ENCODE data around the gene LMO1. TPM values are rescaled to one million over a fixed set of nuclear protein-coding genes. Genes with fewer than 3 reads are reported as not detected.

The LMO1 gene
- total and polyA plus RNA-seq, 10 donors: 0.17 to 1.0 (median 0.57) TPM; not detected in 5

- peak; percentile 40 for DNase-seq
These were observed 3.3 kb downstream of the LMO1 start for GRCh38 chr11:8260202-8260966.

DNA sequence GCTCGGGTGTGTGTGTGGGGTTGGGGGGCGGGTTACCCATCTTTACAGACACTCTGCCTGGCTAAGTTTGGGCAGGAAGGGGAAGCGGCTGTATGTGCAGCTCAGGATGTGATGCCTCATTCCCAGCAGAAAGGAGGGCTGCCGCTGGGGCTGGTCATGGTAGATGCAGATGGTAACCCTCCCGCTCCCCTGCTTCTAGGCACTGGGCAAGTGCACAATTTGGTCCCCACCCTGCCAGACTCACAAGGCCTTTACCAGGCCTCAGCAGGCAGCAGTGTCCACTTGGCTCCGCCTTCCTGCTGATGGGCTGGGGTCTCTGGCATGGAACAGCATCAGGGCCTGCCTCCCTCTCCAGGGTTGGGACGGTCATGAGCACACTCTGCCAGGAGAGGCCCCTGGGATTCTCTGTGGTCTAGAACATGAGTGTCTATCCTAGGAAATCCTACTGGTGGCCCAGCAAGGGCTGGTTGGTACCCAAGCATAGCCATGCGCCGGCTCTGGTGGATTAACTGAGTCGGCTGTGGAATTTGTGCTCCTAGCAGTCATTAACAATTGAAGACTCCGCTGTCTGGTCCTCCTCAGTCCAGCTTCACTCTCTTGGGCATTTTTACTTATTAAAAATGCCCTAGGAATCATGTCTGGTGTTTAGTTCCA, 4.2 kb downstream of the LMO1 start:
- Histone ChIP-seq H3K4me3 (no peak overlapping the region), H3K9me3 (no peaks in the 10 kb centered on the region), H3K4me1 (peaks cover 8 to 25% (median 20%) of the 10 kb centered on the region in 6 donors), H3K27me3 (replicated peaks in 1 of 7) (peaks cover 0 to 57% (median 21%) of the 10 kb centered on the region in 7 donors), H3K36me3 (no peaks in the 10 kb centered on the region), H3K27ac (no peak overlapping the region)
- TF ChIP-seq POLR2AphosphoS5 (IDR thresholded peaks at IDR 0.05) (no peak), POLR2A (IDR thresholded peaks at IDR 0.05) (no peak)
- DNase-seq: peak; percentile 64
- intact Hi-C loops (cut with DNase I; ENCODE audit: low total_unique reads): no loop called here
- 61 to 71% (median 63%) methylated on average over 8 to 11 of the region's 11 CpGs for WGBS, 5 donors

More at GRCh38 chr11:8260202-8260966, 3.3 kb downstream of the LMO1 start:
- Histone ChIP-seq H3K4me3 (no peak overlapping the region), H3K36me3 (no peaks in the 10 kb centered on the region), H3K9me3 (no peaks in the 10 kb centered on the region), H3K27me3 (replicated peaks in 1 of 7) (peaks cover 0 to 66% (median 25%) of the 10 kb centered on the region in 7 donors), H3K4me1 (peaks cover 8 to 25% (median 20%) of the 10 kb centered on the region in 6 donors), H3K27ac (no peak overlapping the region)
- TF ChIP-seq POLR2A (IDR thresholded peaks at IDR 0.05) (no peak), POLR2AphosphoS5 (IDR thresholded peaks at IDR 0.05) (no peak)
- TF ChIP-seq, protein P1, sequence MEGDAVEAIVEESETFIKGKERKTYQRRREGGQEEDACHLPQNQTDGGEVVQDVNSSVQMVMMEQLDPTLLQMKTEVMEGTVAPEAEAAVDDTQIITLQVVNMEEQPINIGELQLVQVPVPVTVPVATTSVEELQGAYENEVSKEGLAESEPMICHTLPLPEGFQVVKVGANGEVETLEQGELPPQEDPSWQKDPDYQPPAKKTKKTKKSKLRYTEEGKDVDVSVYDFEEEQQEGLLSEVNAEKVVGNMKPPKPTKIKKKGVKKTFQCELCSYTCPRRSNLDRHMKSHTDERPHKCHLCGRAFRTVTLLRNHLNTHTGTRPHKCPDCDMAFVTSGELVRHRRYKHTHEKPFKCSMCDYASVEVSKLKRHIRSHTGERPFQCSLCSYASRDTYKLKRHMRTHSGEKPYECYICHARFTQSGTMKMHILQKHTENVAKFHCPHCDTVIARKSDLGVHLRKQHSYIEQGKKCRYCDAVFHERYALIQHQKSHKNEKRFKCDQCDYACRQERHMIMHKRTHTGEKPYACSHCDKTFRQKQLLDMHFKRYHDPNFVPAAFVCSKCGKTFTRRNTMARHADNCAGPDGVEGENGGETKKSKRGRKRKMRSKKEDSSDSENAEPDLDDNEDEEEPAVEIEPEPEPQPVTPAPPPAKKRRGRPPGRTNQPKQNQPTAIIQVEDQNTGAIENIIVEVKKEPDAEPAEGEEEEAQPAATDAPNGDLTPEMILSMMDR (IDR thresholded peaks at IDR 0.05 in 8 of 11, conservative IDR thresholded peaks at IDR 0.05 in 3 of 11): no peak
- WGBS, 5 donors: 87 to 93% (median 92%) methylated on average over 20 of the region's 20 CpGs
- intact Hi-C loops (cut with DNase I; ENCODE audit: low total_unique reads): no loop called here

- Histone ChIP-seq H3K4me1 (peaks cover 6 to 19% (median 17%) of the 10 kb centered on the region in 6 donors), H3K36me3 (no peaks in the 10 kb centered on the region), H3K27ac (no peak overlapping the region), H3K27me3 (replicated peaks in 1 of 7) (peaks cover 0 to 50% (median 19%) of the 10 kb centered on the region in 7 donors), H3K9me3 (no peaks in the 10 kb centered on the region), H3K4me3 (no peak overlapping the region)
- WGBS, 5 donors: 65 to 83% (median 68%) methylated on average over 9 of the region's 9 CpGs
- intact Hi-C loops (cut with DNase I; ENCODE audit: low total_unique reads): no loop called here
- peak; percentile 35 for DNase-seq
- TF ChIP-seq, protein P1 (IDR thresholded peaks at IDR 0.05 in 8 of 11, conservative IDR thresholded peaks at IDR 0.05 in 3 of 11): no peak
- TF ChIP-seq POLR2AphosphoS5 (IDR thresholded peaks at IDR 0.05) (no peak), POLR2A (IDR thresholded peaks at IDR 0.05) (no peak)
These were observed 4.9 kb downstream of the LMO1 start for GRCh38 chr11:8258784-8259183.

DNA sequence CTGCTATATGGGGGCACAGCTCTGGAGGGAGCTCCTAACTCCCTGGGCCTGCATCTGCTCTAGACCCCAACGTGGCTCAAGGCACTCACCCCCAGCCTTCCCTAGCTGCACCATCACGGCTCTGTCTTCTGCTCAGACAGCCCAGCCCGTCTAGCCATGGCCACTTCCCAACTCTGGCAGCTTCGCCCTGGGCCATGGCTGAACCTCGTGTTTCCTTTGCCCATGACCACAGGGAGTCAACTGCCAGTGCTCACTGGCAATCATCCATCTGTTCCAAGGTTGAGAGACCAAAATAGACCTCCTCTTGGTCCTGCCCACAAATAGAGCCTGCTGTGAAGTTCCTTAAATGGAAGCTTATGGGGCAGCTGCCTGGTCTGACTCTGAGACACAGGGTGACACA, 5.4 kb downstream of the LMO1 start:
- H3K9me3 ChIP-seq: no peaks in the 10 kb centered on the region
- H3K4me1 ChIP-seq: peaks cover 1 to 14% (median 12%) of the 10 kb centered on the region in 6 donors
- peaks cover 0 to 45% (median 15%) of the 10 kb centered on the region in 7 donors for H3K27me3 ChIP-seq (replicated peaks in 1 of 7)
- intact Hi-C loops (cut with DNase I; ENCODE audit: low total_unique reads): no loop called here
- TF ChIP-seq, protein P1 (IDR thresholded peaks at IDR 0.05 in 8 of 11, conservative IDR thresholded peaks at IDR 0.05 in 3 of 11): no peak
- TF ChIP-seq POLR2AphosphoS5 (IDR thresholded peaks at IDR 0.05) (peak in 1 of 3 donors; percentile 8), POLR2A (IDR thresholded peaks at IDR 0.05) (no peak)
- no peak overlapping the region for H3K4me3 ChIP-seq
- DNase-seq: peak; percentile 58
- H3K36me3 ChIP-seq: no peaks in the 10 kb centered on the region
- 22 to 53% (median 38%) methylated on average over 5 of the region's 5 CpGs for WGBS, 5 donors
- no peak overlapping the region for H3K27ac ChIP-seq
